HG03103 (cell line): ENCODE measurements around the gene STAG3.
"Not testable (repeated sequence)": the region's sequence is repeated elsewhere in the genome, so short reads cannot be mapped to it uniquely, and the experiment has no call there.

ENCODE experiments used
- ATAC-seq: cut with Tn5 transposase; IDR thresholded peaks from one replicate; pipeline ENCODE4 v1.9.1; 2021; ENCODE audit warnings: low read depth; ENCODE audit not compliant: unreplicated experiment

STAG3 gene

DNA sequence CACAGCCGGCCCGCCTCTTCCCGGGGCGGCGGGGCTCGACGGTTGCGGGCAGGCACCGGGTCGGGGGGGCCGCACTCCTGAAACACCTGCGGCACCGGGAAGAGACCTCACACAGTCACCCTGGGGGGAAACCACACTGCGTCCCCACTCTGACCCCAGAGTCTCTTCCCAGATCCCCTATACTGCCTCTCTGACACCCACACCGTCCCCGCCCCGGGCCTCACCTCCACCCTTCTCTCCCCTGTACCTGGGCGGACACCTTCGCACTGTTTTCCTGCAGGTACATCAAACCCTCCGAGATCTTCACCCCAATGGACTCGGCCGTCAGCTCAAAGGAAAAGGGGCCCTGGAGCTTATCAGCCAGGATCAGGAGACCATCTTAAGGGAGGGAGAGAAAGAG lies 5.9 kb upstream of the STAG3 start:
- ATAC-seq: no peak

DNA sequence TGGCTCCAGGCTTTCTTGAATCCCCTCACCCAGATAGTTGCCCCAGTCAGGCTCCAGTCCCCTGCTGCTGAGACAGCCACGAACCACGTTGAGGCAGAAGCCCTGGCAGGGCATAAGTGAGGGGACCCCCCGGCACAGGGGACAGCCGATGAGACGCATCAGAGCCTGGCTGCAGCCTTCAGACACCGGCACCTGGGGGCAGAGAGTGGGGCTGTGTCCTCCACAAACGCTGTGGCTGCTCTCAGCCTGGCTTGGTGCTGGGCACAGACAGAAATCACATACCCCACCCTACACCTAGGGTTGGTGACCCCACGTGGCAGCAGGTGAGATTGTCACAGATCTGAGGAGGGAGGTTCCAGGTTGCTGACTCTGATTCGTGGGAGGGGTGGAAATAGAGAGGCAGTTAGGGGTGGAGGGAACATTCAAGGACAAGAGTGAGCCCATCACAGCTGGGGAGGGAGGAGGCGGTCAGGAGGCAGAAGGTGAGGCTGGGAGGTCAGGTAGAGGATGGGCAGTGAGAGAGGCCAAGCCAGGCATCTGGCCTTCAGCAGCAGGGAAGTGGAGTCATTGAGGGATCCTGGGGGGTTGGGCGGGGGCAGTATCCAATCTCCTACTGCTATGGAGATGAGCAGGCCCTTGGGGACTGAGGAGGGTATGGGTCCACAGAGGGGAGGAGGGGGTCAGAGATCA lies 3.8 kb upstream of the STAG3 start:
- ATAC-seq: no peak

- no peak for ATAC-seq
Measured at GRCh38 chr7:100174582-100174981, 3.1 kb upstream of the STAG3 start.

DNA sequence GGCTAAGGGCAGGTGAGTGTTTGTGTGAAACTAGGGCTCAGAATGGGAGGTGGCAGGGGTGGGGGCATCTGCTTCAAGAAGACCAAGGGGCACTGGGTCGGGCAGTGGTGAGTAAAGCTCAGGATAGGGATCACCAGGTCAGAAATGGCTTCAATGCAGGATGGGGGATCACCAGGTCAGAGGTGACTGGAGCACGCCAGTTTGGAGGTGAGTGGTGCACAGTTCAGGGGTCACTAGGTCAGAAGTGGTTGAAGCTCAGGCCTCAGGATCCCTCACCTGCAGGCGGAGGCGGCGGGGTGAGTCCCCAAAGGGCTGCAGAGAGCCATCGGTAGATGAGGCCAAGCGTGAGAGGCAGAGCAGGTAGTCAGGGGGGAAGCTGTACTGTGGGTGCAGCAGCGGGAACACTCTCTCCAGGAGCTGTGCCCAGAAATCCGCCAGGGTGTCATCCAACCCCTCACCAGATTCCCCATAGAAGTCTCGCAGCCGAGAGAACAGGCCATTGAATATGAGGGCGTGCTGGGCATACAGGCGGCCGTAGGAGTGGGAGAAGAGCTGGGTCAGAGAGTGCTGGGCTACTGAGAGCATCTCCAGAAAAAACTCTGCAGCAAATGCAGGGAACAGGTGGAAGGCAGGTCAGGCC lies 2.3 kb upstream of the STAG3 start:
- ATAC-seq: no peak

DNA sequence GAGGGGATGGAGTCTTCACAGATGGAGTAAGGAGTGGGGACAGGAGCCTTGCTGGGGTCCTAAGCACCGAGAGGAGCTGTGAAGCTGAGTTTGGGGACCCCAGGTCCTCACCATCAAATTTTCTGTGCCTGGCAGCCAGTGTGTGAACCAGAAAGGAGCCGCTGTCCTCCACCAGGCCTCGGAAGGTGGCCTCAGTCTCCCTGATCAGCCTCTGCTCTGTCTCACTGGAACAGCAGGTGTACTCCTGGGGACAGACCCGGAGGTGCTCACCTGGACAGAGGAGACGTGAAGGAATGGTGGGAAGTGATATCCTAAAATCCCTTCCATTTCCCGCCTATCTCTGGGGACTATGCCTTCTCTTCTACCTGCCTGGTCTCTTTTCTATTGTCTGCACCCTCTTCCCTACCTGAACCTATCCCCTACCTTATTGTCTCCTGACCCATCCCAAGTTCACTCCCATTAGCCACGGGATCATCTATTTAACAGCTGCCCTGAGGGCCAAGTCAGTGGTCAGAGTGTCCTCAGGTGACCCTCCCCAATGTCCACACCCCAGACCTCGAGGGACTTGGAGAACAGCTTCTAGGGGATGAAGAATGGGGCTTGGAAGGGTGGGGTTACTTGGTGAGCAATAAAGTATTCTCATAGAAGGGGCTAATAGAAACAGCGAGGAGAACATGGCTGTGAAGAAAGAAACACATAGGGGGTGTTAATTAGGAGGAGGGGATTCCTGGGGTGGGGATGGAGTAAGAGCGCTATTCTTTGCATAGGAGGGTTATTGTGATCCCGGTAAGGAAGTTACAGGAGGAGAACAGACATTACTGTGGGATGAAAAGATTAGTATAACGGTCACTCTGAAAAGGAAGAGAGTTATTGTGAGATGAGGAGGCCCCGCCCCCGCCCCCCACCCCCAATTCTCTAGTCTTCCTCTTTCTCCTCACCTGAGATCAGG lies 1.3 kb upstream of the STAG3 start:
- ATAC-seq: no peak

DNA sequence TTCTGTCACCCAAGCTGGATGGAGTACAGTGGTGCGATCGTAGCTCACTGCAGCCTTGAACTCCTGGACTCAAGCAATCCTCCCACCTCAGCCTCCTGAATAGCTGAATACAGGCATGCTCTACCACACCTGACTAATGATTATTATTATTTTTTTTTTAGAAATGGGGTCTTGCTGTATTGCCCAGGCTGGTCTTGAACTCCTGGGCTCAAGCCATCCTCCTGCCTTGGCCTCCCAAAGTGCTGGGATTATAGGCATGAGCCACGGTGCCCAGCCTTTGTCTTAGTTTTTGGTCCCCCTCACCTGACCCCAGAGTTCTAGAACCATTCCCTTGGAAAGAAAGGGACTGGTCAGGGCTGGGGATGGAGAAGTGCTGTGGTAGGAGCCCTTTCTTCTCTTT lies 2.4 kb downstream of the STAG3 start:
- not testable (repeated sequence) for ATAC-seq

- ATAC-seq: not testable (repeated sequence)
Measured at GRCh38 chr7:100182616-100183015, 4.9 kb downstream of the STAG3 start.

DNA sequence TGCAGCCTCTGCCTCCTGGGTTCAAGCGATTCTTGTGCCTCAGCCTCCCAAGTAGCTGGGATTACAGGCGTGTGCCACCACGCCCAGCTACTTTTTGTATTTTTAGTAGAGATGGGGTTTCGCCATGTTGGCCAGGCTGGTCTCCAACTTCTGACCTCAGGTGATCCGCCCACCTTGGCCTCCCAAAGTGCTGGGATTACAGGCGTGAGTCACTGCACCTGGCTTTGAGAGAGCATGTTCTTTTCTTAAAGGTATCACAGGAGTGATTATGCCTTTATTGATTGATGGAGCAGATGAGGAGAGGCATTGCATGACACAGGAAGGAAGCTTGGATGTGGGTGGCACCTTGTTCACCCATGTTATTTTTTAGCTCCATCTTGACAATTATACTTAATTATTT lies 5.4 kb downstream of the STAG3 start:
- ATAC-seq: not testable (repeated sequence)

DNA sequence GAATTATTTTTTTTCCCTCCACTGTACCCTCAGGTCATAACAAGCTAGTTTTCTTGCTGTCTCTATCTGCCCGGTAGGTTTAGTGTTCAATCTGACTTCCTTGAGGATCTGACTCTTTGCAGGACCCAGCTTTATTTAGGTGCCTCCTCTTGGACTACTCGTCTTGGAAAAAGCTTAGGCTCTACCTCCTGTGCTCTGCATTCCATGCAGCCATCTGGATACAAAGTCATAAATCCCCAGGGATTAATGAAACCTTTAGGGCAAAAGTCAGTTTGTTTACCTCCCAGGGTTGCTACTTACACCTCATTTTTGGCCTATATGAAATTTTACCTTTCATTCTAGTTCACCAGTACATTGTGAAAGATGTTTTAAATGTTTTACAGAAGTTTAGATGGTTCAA lies 8.0 kb downstream of the STAG3 start:
- ATAC-seq: no peak

- no peak for ATAC-seq
Measured at GRCh38 chr7:100189061-100189460, 11.3 kb downstream of the STAG3 start.

GRCh38 chr7:100190048-100190711 lies 12.5 kb downstream of the STAG3 start:
- ATAC-seq: no peak

- no peak for ATAC-seq
Measured at GRCh38 chr7:100191775-100192174, 14.1 kb downstream of the STAG3 start.

- ATAC-seq: not testable (repeated sequence)
Measured at GRCh38 chr7:100192281-100192862, 14.7 kb downstream of the STAG3 start.

GRCh38 chr7:100192969-100193368 lies 15.3 kb downstream of the STAG3 start:
- ATAC-seq: no peak

- ATAC-seq: no peak
Measured at GRCh38 chr7:100195222-100195621, 17.5 kb downstream of the STAG3 start.

- ATAC-seq: not testable (repeated sequence)
Measured at GRCh38 chr7:100195901-100196322, 18.2 kb downstream of the STAG3 start.

GRCh38 chr7:100198266-100198665 lies 20.5 kb downstream of the STAG3 start:
- no peak for ATAC-seq

DNA sequence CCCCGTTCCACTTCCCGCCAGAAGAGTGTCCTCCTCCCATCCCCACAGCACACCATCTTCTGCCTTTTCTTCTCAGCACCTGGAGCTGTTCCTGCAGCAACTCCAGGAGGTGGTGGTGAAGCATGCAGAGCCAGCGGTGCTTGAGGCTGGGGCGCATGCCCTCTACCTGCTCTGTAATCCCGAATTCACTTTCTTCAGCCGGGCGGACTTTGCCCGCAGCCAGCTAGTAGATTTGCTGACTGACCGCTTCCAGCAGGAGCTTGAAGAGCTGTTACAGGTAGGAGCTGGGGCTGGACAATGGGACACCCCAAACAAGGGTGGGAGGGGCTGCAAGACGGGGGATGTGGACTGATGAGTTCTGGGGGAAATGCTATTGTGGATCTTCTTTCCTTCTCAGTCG lies 23.0 kb downstream of the STAG3 start:
- no peak for ATAC-seq

GRCh38 chr7:100204454-100204853 lies 26.7 kb downstream of the STAG3 start:
- no peak for ATAC-seq

DNA sequence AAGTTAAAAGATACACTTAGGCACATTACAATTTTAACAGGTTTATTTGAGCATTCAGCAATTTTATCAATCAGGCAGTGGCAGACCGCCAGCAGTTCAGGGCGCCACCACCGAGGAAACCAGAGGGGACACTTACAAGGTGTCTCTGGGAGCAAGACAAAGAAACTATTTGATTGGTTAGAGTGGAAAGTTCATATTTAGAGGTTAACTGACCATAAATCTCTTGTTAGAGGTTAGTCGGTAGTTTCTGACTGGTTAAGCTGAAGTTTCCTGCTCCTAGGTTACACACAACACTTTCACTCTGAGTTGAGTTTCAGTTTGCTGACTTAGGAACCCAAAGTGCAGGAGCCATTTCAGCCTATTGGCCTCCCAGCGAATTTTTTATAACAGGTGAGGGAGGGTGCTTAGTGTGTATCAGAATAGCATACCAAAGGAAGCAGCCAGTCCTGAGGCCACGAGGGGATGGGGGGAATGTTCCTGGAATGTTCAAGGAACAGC lies 31.2 kb downstream of the STAG3 start:
- ATAC-seq: peak; percentile 73
